ENCODE measurements around the gene ABCC4.
"Not testable (repeated sequence)": the region's sequence is repeated elsewhere in the genome, so short reads cannot be mapped to it uniquely, and the experiment has no call there.

The ABCC4 gene

DNA sequence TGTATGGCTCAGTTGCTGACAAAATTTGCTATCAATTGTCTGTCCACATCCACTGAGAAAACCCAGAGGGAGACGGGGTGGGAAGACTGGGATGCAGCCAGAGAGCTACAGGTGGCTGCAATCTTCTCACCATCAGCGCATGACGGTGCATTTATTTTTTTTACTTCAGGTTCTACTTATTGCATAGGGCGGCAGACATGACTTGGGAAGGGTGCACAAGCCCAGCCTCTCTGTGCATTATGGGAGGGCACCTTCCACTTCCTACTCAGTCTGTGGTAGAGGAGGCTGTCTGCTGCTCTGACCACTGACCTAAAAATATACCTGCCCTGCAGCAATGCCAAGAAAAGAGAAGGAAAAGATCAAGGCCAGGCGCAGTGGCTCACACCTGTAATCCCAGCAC, 73.1 kb downstream of the ABCC4 start:
- DNase-seq (ENCODE audit: low read depth in 2 of 2) = no peak

DNA sequence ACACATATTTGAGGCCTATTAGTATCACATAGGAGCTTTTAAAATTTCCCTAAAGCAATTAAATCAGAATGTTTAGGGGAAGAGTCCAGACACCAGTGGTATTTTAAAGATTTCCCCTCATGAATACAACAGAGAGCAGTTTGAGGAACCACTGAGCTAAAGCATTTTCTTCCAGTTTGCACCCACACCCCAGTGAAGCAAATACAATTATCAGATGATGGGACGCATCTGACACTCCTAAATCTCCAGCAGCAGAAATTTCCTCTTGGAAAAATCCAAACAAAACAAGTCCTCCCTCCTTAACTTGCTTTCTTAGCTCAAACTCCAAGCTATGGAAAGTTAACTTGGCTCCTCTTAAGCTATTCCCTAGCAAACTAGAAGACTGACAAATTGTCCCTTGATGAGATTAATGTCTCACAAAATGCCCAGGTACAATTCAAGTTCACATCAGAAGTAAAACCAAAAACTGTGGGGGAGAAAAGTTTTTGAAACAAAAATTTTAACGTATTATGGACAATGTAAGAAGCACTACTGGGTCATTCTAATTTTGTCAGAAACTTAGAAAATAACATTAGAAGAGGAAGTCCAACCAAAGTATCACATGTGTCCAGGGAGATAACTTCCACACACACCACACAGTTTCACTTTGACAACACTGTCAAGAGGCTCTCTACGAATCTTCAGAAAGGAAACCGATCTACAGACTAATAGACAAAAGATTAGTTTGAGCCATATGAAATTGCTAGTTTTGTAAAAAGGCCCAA, 74.1 kb downstream of the ABCC4 start:
- DNase-seq (ENCODE audit: low read depth in 2 of 2) = no peak

DNA sequence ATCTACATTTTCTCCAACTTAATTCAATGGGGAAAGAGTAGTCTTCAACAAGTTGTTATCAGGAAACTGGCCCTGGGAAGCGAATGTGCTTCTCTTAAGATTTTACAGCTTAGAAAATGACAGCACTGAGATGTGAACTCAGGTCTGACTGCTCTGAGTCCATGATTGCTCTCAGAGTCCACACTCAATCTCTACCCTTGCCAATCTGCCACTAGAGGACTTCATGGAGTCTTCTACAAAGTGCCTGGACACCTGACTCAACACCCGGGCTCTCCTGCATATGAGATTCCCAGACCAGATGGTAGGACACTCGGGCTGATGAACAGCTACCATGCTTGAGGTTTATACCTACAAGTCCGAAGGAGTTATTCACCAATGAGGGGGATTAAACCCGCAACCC, 74.8 kb downstream of the ABCC4 start:
- DNase-seq (ENCODE audit: low read depth in 2 of 2) = no peak

DNA sequence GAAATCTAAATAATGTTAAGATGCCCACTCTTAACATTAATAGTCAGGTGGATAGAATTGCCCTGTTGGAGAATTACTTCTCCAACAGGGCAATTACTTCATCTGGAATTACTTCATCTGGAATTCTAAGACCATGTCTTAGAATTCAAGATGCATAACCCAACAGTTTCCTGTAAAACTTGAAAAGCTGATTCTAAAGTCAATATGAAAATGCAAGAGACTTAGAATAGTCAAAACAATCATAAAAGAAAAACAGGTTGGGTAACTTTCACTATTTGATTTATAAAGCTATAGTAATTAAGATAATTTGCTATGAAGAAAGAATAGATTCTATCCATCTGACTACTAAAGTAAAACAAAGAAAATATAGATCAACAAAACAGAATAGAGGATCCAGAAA, 75.2 kb downstream of the ABCC4 start:
- DNase-seq (ENCODE audit: low read depth in 2 of 2) = no peak

DNA sequence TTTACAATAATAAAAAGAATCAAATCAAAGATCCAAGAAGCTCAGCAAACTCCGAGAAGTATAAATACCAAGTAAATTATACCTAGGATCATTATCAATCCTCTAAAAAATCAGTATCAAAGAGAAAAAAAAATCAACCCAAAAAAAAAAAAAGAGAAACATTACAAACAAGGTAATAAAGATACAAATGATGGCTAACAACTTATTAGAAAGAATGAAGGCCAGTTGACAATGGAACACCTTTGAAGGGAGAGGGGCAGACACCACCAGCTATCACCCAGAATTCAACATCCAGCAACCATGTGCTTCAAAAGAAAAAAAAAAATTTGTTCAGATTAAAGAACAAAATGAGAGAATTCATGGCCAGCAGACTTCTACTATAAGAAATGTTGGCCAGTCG, 77.2 kb downstream of the ABCC4 start:
- DNase-seq (ENCODE audit: low read depth in 2 of 2) = no peak

DNA sequence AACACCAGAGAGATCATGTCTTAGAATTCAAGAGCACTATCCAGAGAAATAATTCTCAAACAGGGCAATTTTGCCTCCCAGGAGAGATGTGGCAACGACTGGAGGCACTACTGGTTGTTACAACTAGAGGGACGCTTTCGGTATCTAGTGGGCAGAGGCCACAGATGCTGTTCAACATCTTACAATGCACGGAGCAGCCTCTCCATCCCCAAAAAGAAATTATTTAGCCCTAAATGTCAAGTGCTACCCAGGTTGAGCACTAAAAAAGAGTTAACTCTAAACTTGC, 78.6 kb downstream of the ABCC4 start:
- no peak for DNase-seq (ENCODE audit: low read depth in 2 of 2)

DNA sequence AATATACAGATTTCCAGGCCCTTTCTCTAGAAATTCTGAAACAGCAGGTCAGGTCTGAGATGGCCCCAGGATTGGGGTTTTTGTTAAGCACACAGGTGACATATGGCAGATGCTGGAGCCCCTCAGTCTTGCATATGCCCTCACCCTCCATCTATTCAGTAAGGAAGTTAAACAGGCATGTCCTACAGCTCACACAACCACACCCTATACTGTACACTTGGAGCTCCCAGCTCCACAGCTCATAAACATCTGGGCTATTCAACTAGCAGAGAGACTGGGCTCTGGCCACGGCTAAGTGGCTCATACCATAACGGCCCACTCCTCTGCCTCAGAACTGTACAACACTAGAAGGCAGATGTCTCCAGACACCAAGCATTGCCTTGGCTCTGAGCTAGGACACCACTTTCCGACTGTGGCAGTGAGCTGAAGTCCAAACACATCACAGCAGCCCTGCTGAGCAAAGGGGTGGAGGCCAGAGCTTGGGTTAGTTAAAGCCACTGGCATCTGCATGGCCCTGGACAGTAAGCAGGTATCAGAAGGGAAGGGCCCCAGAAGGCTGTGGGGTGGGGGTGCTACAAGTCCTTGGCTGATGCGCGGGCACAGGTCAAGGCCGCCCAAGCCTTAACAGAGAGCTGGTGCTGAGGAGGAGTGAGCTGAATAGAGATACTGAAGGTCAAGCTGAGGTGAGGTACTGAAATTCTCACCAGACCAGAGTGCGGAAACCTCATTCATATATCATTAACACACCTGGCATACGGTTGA, 79.1 kb downstream of the ABCC4 start:
- DNase-seq (ENCODE audit: low read depth in 2 of 2) = no peak

DNA sequence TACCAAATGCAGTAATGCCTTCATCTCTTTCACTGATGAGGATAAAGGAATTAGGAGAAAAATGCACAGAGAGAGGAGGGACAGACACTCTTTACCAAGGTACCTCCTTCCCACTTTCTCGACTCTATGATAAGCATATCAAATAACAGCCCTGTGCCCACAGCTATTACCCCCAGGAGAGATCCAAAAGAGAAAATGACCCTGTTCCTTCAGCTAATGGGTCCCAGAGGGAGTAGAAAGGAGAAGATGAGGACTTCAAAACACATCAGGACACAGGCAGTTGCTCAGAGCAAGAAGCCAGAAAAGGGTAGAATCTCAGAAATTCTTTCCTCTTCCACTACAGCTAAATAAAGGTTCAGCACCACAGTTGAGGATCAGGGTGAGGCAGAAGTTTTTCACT, 80.6 kb downstream of the ABCC4 start:
- DNase-seq (ENCODE audit: low read depth in 2 of 2) = no peak

DNA sequence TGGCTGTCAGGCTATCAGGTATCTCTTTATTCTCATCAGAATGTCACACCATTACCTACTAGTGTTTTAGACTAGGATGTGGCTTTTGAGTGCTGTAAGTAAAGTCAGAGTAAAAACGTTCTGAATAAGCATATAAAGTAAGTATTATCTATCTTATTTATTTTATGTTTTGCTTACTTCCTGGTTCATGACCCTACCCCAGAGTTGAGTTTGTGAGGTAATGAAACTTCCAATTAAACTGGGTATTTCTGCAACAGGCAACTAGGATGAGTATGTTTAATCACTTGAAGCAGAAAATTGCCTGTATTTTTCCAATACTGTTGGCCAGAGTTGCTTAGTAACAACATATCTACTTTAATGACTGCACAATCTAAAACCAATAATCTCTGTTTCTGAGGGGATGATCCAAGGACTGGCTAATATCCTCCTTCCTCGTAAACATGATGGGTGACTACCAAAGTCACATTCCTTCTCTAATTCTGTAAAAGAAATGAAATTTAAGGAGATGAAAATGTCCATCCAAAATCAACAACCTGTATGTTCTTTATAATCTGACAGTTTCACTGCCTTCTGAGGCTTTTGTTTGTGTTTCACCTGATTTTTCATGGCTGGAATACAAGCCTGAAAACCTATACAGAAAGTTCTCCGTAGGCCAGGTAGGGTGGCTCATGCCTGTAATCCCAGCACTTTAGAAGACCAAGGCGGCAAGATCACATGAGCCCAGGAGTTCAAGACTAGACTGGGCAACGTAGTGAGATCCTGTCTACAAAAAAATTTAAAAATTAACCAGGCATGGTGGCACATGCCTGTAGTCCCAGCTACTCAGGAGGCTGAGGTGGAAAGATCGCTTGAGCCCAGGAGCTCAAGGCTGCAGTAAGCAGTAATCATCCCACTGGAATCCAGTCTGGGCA, 83.1 kb downstream of the ABCC4 start:
- no peak for DNase-seq (ENCODE audit: low read depth in 2 of 2)

DNA sequence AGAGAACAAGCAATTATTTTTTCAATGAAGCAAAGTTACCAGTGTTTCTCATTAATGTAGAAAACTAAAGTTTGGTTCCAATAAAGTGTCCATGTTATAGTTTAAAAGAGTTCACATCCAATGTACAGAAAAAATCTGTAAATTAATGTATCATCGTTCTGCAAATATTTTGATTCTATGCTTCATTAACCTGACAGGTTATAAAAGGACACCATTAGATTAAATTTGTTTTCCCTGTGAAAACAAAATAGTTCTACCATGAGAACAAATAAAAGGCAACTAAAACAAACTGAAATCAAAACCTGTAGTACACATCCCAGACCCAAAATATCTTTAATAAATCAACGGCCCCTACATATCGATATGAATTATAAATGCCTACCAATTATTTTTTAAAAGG, 85.1 kb downstream of the ABCC4 start:
- no peak for DNase-seq (ENCODE audit: low read depth in 2 of 2)

DNA sequence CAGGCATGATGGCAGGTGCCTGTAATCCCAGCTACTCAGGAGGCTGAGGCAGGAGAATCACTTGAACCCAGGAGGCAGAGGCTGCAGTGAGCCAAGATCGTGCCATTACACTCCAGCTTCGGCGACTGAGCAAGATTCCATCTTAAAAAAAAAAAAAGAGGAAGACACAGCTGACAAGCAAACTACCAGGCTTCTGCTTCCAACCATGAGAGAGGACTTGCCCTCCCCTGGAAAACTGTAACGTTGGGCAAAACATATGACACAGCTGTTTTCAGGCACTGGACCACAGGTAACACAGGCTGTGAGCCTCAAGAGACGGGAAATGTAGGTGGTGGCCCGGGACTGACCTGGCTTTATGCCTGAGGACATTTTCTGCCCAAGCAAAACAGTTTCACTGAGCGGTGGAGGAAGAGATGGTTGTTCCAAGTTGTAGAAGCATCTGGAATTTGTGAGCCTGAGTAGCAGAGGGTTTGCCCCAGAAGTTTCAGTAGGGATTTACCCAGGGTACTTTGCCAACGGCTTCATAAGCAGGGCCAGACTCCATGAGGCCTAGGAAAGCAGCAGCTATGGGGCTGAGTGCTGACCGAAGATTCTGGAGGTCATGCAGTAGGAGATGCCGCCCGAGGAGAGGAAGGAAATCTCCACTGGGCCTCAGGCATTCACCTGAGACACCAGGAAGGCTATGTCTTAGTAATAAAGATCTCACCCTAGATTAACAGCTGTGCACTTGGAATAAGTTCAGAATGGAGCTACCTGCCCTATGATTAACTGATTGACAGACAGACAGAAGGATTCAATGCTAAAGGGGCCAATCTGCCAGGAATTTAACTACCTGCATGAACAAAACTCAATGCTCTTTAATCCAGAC, 88.0 kb downstream of the ABCC4 start:
- no peak for DNase-seq (ENCODE audit: low read depth in 2 of 2)

DNA sequence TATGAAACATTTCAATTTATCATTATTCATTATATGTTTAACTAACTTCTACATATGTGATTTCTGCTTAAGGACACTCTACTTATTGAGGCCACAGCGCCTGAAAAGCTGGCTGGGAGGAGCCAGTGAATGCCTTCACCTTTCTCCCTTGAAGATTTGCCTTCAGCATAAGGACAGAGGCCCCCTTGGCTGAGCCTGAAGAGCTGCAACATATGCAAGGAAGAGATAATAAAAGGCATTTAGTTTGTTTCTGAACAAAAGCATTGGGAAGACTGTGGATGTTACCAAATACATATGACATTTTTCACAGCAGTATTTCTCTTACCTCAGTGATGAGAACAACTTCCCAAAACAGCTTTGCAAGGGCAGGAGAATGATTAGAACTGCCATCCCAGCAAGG, 92.1 kb downstream of the ABCC4 start:
- no peak for DNase-seq (ENCODE audit: low read depth in 2 of 2)

DNA sequence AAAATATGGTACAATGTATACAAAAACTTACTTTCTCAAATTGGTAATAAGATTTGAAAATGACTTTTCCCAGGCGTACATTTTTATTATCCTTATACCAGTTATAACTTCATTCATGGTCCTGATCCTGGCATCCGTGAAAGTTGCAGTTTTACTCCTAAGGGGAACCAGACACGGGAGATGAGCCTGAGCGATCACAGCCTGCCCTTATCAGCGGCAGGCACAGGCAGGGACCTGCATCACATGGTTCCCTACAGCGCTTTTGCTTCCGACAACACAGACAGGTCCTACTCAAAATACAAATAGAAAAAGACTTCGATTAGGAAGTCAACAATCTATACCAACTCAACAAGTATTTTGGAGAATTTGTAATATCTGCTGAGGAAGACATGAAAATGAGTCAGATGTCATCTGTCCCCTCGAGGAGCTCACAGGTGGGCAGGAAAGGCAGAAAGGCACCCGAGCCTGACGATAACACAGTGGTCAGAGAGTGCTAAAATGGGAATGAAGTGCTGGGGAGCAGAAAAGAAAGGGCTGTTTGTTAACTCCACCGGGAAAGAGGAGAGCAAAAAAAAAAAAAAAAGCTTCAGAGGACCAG, 93.4 kb downstream of the ABCC4 start:
- DNase-seq (ENCODE audit: low read depth in 2 of 2) = no peak

DNA sequence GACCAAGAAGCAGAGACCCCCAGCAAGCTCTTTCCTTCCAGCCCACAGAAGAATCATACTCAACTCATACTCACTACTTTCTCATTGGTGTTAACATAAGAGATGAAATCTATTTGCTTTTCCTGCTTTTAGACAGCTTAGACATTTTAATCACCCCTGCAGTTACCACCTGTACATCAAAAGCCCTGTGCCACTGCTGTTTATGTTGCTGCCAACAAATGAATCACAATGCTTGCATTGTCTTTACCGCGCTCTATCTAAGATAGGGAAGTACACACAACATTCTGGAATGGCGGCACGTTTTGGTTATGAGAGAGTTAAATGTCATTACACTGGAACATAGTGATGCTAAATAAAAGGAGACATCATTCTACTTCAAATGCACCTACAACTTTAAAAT, 95.1 kb downstream of the ABCC4 start:
- DNase-seq (ENCODE audit: low read depth in 2 of 2) = no peak

DNA sequence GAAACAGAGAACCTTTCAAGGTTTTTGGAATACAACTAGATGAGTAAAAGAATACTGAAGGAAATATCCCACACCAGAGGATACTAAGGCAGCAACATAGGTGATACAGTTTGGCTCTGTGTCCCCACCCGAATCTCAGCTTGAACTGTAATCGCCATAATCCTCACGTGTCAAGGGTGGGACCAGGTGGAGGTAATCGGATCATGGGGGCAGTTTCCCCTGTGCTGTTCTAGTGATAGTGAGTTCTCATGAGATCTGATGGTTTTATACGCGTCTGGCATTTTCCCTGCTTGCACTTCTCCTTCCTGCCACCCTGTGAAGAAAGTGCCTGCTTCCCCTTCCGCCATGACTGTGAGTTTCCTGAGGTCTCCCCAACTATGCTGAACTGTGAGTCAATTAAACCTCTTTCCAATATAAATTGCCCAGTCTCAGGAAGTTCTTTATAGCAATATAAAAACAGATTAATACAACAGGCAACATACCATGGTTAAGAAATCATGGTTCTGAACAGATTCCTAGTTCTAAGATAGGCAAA, 97.0 kb downstream of the ABCC4 start:
- DNase-seq (ENCODE audit: low read depth in 2 of 2) = no peak

DNA sequence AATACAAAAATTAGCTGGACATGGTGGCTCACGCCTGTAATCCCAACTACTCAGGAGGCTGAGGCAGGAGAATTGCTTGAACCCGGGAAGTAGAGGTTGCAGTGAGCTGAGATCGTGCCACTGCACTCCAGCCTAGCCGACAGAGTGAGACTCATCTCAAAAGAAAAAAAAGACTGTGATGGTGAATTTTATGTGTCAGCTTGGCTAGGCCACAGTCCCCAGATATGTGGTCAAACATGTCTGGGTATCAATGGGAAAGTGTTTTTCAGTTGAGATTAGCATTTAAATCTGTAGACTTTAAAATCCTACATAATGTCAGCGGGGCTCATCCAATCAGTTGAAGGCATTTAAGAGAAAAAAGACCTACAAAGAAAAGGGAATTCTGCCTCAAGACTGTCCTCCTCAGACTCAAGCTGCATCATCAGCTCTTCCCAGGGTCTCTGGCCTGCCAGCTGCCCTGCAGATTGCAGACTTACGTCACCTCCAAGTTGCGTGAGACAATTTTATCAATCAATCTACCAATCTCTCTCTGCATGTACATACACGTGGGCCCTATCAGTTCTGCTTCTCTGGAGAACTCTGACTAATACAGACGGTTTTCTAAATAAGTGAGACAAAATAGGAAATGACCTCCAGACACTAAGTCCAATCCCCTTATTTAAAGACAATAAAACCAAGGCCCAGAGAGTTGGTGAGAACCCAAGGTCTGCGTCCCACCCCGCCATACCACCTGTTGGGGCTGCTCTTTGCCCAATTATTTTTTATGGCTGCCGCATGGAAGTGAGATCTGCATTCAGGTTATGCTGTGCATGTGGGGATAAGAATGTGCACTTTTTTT, 99.2 kb downstream of the ABCC4 start:
- no peak for DNase-seq (ENCODE audit: low read depth in 2 of 2)

DNA sequence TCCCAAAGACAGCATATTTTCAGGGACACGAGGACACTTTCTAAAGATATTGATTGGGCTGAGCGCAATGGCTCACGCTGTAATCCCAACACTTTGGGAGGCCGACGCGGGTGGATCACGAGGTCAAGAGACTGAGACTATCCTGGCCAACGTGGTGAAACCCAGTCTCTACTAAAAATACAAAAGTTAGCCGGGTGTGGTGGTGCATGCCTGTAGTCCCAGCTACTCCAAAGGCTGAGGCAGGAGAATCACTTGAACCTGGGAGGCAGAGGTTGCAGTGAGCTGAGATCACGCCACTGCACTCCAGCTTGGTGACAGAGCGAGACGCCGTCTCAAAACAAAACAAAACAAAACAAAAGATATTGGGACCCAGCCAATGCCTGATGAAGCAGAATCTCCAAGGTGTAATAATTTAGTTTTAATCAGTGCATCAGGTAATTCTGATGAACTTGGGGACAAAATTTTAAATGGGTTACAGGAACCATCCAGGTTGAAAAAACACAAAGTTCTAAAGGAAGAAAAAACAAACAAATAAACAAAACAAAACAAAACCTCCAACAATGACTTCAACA, 100.8 kb downstream of the ABCC4 start:
- not testable (repeated sequence) for DNase-seq (ENCODE audit: low read depth in 2 of 2)

DNA sequence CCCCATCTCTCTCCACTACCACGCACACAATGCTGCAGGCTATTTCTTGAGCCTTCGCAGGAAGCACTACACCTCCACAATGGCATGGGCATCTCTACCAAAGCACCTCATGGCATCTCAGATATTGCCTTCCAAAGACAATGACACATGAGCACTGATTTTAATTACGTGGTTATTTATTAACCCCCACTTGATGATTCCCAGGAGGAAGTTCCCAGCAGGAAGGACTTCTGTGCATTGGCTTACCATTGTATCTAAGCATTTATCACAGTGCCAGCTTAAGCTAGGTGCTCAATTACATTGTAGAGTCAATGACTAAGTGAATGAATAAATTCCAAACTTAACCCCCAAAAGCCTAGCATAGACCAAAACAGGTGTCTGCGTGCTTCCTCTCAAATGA, 101.4 kb downstream of the ABCC4 start:
- DNase-seq (ENCODE audit: low read depth in 2 of 2) = no peak

DNA sequence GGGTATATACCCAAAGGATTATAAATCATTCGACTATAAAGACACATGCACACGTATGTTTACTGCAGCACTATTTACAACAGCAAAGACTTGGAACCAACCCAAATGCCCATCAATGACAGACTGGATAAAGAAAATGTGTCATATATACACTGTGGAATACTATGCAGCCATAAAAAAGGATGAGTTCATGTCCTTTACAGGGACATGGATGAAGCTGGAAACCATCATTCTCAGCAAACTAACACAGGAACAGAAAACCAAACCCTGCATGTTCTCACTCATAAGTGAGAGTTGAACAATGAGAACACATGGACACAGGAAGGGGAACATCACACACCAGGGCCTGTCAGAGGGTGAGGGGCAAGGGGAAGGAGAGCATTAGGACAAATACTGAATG, 102.6 kb downstream of the ABCC4 start:
- DNase-seq (ENCODE audit: low read depth in 2 of 2) = not testable (repeated sequence)

DNA sequence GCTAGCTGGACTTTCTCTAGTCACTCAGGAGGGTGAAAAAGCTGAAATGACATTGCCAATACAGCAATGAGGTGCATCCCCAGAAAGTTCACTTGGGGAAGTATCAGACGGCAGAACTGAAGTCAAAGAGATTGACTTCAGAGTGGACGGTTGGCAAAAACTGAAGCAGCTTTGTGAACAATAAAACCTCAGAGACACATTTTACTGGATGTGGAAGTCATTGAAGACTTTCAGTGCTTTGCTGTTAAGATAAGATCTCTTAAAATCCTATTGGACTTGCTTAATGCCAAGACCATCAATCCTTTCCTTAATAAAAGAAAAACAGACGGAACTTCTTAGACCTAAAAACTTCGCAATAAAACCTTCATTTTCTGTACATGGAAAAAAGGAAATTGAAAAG, 103.7 kb downstream of the ABCC4 start:
- no peak for DNase-seq (ENCODE audit: low read depth in 2 of 2)

Measured in stimulated activated CD8-positive, alpha-beta memory T cell treated with anti-CD3 and anti-CD28 coated beads, Interleukin-15, amount 100 ng/mL, for 48 hours (primary cell).